ENCODE data around the gene CLEC20A.

- TF ChIP-seq MAFK (IDR thresholded peaks at IDR 0.05; ENCODE audit: low read length): no peak
- TF ChIP-seq ATF2 (CRISPR knock-in tag; IDR thresholded peaks at IDR 0.05): no peak
- TF ChIP-seq E2F5 (CRISPR knock-in tag; IDR thresholded peaks at IDR 0.05): no peak
- TF ChIP-seq SMC3 (conservative IDR thresholded peaks at IDR 0.05; ENCODE audit: insufficient read depth, low read depth, low read length): no peak
- TF ChIP-seq POLR2AphosphoS2 (IDR thresholded peaks at IDR 0.05; ENCODE audit: low read length): no peak
- TF ChIP-seq PRDM10 (IDR thresholded peaks at IDR 0.05; ENCODE audit: partially characterized antibody): no peak
- TF ChIP-seq SNAPC5 (CRISPR knock-in tag; IDR thresholded peaks at IDR 0.05): no peak
- TF ChIP-seq HNRNPUL1 (IDR thresholded peaks at IDR 0.05; ENCODE audit: low read length): no peak
- no peak for TF ChIP-seq MAZ (CRISPR knock-in tag; conservative IDR thresholded peaks at IDR 0.05 in 1 of 2, IDR thresholded peaks at IDR 0.05 in 1 of 2)
- no peak for TF ChIP-seq CBFB (CRISPR knock-in tag; IDR thresholded peaks at IDR 0.05)
- no peak for TF ChIP-seq ATF6 (CRISPR knock-in tag; IDR thresholded peaks at IDR 0.05)
Measured at GRCh38 chr1:178457651-178458050, 39.1 kb downstream of the CLEC20A start.

Data from K562 (cell line).